ENCODE data around the gene FAM81B. TPM values are rescaled to one million over a fixed set of nuclear protein-coding genes. Genes with fewer than 3 reads are reported as not detected.

Gene FAM81B
- total and polyA plus RNA-seq, 8 donors, result 0.48 TPM; not detected in 7

DNA sequence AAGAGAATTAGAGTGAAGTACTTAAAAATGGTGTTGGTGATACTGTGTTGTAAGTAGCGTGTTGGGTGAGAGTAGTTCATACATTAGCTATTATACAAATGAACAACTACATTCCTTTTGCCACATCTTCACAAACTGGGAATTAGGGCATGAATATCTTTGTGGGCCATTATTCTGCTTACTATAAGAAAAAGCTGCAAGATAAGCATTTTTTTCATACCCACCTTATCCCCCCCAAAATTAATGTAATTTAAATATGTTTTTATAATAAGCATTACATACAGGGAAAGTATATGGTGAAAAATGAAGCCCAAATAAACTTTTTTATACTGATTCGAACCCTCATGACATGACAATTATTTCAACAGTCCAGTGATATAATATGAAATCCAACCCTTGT lies 69.5 kb downstream of the FAM81B start:
- peaks cover 11 to 65% (median 56%) of the 10 kb centered on the region in 4 donors for H3K36me3 ChIP-seq
- 96 to 98% (median 97%) methylated on average over 2 of the region's 2 CpGs for WGBS, 5 donors
- TF ChIP-seq POLR2AphosphoS5 (IDR thresholded peaks at IDR 0.05) (no peak), CTCF (IDR thresholded peaks at IDR 0.05) (no peak), EP300 (IDR thresholded peaks at IDR 0.05) (no peak), POLR2A (IDR thresholded peaks at IDR 0.05) (no peak)
- no peaks in the 10 kb centered on the region for H3K4me1 ChIP-seq
- no peak overlapping the region for H3K27ac ChIP-seq
- intact Hi-C loops (cut with DNase I; ENCODE audit: low total_unique reads), result no loop called here
- no peaks in the 10 kb centered on the region for H3K27me3 ChIP-seq
- H3K9me3 ChIP-seq, result no peaks in the 10 kb centered on the region
- H3K4me3 ChIP-seq, result no peak overlapping the region
- no peak for DNase-seq

- Histone ChIP-seq H3K36me3 (peaks cover 14 to 60% (median 50%) of the 10 kb centered on the region in 4 donors), H3K4me1 (peaks cover 0 to 4% (median under 1%) of the 10 kb centered on the region in 4 donors), H3K27ac (no peak overlapping the region), H3K4me3 (no peak overlapping the region), H3K9me3 (no peaks in the 10 kb centered on the region), H3K27me3 (no peaks in the 10 kb centered on the region)
- TF ChIP-seq CTCF (IDR thresholded peaks at IDR 0.05) (no peak), EP300 (IDR thresholded peaks at IDR 0.05) (no peak), POLR2AphosphoS5 (IDR thresholded peaks at IDR 0.05) (no peak), POLR2A (IDR thresholded peaks at IDR 0.05) (no peak)
- peak in 1 of 2 donors; percentile 23 for DNase-seq
- intact Hi-C loops (cut with DNase I; ENCODE audit: low total_unique reads), result no loop called here
- WGBS, 5 donors, result 48 to 88% (median 66%) methylated on average over 1 of the region's 1 CpG
Observed at GRCh38 chr5:95471487-95471886, 80.3 kb downstream of the FAM81B start.

DNA sequence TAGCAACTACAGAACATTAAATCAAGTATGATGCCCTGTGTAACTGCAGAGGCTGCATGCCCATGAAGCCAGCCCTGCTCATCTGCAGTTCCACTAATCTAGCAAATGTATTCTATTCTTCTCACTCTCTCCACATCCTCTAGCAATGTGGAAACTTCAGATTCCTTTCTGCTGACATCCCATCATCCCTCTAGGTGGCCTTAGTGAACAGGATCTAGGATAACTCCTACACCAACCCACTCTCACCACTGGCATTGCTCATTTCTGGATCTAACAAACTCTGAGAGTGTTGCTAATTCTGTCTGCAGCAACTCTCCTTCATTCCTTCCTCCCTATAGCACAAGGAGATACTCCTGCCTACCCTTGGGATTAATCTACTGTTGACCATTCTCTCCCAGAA lies 80.8 kb downstream of the FAM81B start:
- no peak overlapping the region for H3K4me3 ChIP-seq
- no peak for DNase-seq

GRCh38 chr5:95484421-95484820 lies 93.3 kb downstream of the FAM81B start:
- Histone ChIP-seq H3K36me3 (peaks cover 40 to 100% (median 92%) of the 10 kb centered on the region in 4 donors), H3K4me1 (no peaks in the 10 kb centered on the region), H3K4me3 (no peak overlapping the region), H3K27ac (no peak overlapping the region), H3K27me3 (no peaks in the 10 kb centered on the region), H3K9me3 (peaks cover 0 to 23% (median 20%) of the 10 kb centered on the region in 4 donors)
- DNase-seq, result no peak
- 94 to 99% (median 96%) methylated on average over 7 of the region's 7 CpGs for WGBS, 5 donors
- TF ChIP-seq EP300 (IDR thresholded peaks at IDR 0.05) (no peak), POLR2AphosphoS5 (IDR thresholded peaks at IDR 0.05) (no peak), CTCF (IDR thresholded peaks at IDR 0.05) (no peak), POLR2A (IDR thresholded peaks at IDR 0.05) (no peak)
- intact Hi-C loops (cut with DNase I; ENCODE audit: low total_unique reads), result no loop called here

More for the DNA sequence above, 80.8 kb downstream of the FAM81B start:
- intact Hi-C loops (cut with DNase I; ENCODE audit: low total_unique reads), result no loop called here
- Histone ChIP-seq H3K4me1 (peaks cover 0 to 6% (median 2%) of the 10 kb centered on the region in 4 donors), H3K27me3 (no peaks in the 10 kb centered on the region), H3K36me3 (peaks cover 12 to 60% (median 48%) of the 10 kb centered on the region in 4 donors), H3K27ac (no peak overlapping the region), H3K9me3 (no peaks in the 10 kb centered on the region)
- TF ChIP-seq EP300 (IDR thresholded peaks at IDR 0.05) (no peak), POLR2A (IDR thresholded peaks at IDR 0.05) (no peak), CTCF (IDR thresholded peaks at IDR 0.05) (no peak), POLR2AphosphoS5 (IDR thresholded peaks at IDR 0.05) (no peak)
